ENCODE measurements around the gene AKR7A3. TPM values are rescaled to one million over a fixed set of nuclear protein-coding genes. Genes with fewer than 3 reads are reported as not detected.
"Not testable (repeated sequence)": the region's sequence is repeated elsewhere in the genome, so short reads cannot be mapped to it uniquely, and the experiment has no call there.

Gene AKR7A3
- total and polyA plus RNA-seq, 2 of the 4 experiments (the other 2 are of a cell fraction): 0.18 to 0.62 TPM

GRCh38 chr1:19256301-19256700 lies 32.3 kb downstream of the AKR7A3 start:
- WGBS, 2 experiments (ENCODE audit: extremely low coverage in 2 of 2, insufficient read length in 1 of 2): 94% methylated on average over 2 of the region's 5 CpGs; no CpG with 5 or more reads in 1 of the 2 experiments
- POLR2A ChIA-PET (ENCODE audit: unreplicated experiment); H2BK5ac ChIP-seq (ENCODE audit: low read depth, low read length, poor library complexity, severe bottlenecking); H4K91ac ChIP-seq (ENCODE audit: insufficient read depth, low read depth, low read length); H3K4me3 ChIP-seq (ENCODE audit: insufficient read depth, low read depth, low read length); in situ Hi-C loops (cut with MboI; ENCODE audit: low sequenced_read_pairs); H2AK5ac ChIP-seq (ENCODE audit: low read depth, low read length); H3K27ac ChIP-seq (ENCODE audit: insufficient read depth, low read length); H3K4me2 ChIP-seq (ENCODE audit: low read depth, low read length); H3K56ac ChIP-seq (ENCODE audit: extremely low read depth, insufficient read depth, low read length); H3K4me1 ChIP-seq (ENCODE audit: control insufficient read depth, insufficient read depth, low read length); H2AK9ac ChIP-seq (replicated peaks; ENCODE audit: low read depth, low read length, poor library complexity); H3K14ac ChIP-seq (replicated peaks; ENCODE audit: low read depth, low read length); H2BK20ac ChIP-seq (ENCODE audit: low read depth, low read length); H3K9ac ChIP-seq (ENCODE audit: low read depth, low read length); H3K23ac ChIP-seq (ENCODE audit: low read depth, low read length); ATAC-seq (ENCODE audit: low read depth); H2BK120ac ChIP-seq (ENCODE audit: low read depth, low read length); H2BK15ac ChIP-seq (ENCODE audit: low read depth, low read length); H2AFZ ChIP-seq (replicated peaks; ENCODE audit: low read length, poor library complexity); H3K9me3 ChIP-seq (ENCODE audit: control insufficient read depth, insufficient read depth, low read length); intact Hi-C loops (cut with micrococcal nuclease); H4K5ac ChIP-seq (ENCODE audit: low read depth, low read length); DNase-seq; H3K4ac ChIP-seq (ENCODE audit: low read depth, low read length); H3K18ac ChIP-seq (ENCODE audit: low read depth, low read length); dilution Hi-C loops (cut with HindIII; ENCODE audit: low sequenced_read_pairs, unreplicated experiment); CTCF ChIA-PET; H3K27me3 ChIP-seq (ENCODE audit: control insufficient read depth, insufficient read depth, low read length); H4K8ac ChIP-seq (ENCODE audit: low read depth in 2 of 2, low read length in 2 of 2); BruUV-seq (replicated peaks): not testable (repeated sequence)
- Histone ChIP-seq H3K36me3 (ENCODE audit: control insufficient read depth, insufficient read depth, low read length) (peaks cover 41% of the 10 kb centered on the region), H3K79me1 (ENCODE audit: low read depth in 1 of 2, low read length in 2 of 2) (peaks cover 22 to 55% of the 10 kb centered on the region in 2 experiments), H3K9me1 (ENCODE audit: insufficient read depth, low read length) (peaks cover 10% of the 10 kb centered on the region), H4K20me1 (ENCODE audit: insufficient read depth, low read length) (peaks cover 30% of the 10 kb centered on the region)

Measured in IMR-90 (cell line).